ENCODE measurements around the gene ASS1. TPM values are rescaled to one million over a fixed set of nuclear protein-coding genes. Genes with fewer than 3 reads are reported as not detected.

The ASS1 gene
- polyA plus RNA-seq, 3 donors from 2014 or later, result not detected

- DNase-seq, result no peak
These were observed 39.8 kb downstream of the ASS1 start for GRCh38 chr9:130484362-130485072.

GRCh38 chr9:130486103-130486502 is 41.3 kb downstream of the ASS1 start:
- Mint-ChIP-seq H3K9me3 (no peaks in the 10 kb centered on the region), H3K36me3 (no peaks in the 10 kb centered on the region), H3K4me3 (no peak overlapping the region), H3K4me1 (no peaks in the 10 kb centered on the region), H3K27me3 (ENCODE audit: low read depth in 3 of 3) (peaks cover 2 to 10% (median 5%) of the 10 kb centered on the region in 3 donors), H3K27ac (no peak overlapping the region)
- no peak for DNase-seq

More at GRCh38 chr9:130484362-130485072, 39.8 kb downstream of the ASS1 start:
- Mint-ChIP-seq H3K27ac (no peak overlapping the region), H3K36me3 (no peaks in the 10 kb centered on the region), H3K4me3 (no peak overlapping the region), H3K9me3 (no peaks in the 10 kb centered on the region), H3K4me1 (no peaks in the 10 kb centered on the region), H3K27me3 (ENCODE audit: low read depth in 3 of 3) (peaks cover 2 to 8% (median 3%) of the 10 kb centered on the region in 3 donors)

GRCh38 chr9:130487500-130487899 is 42.7 kb downstream of the ASS1 start:
- H3K4me3 Mint-ChIP-seq, result no peak overlapping the region
- H3K4me1 Mint-ChIP-seq, result no peaks in the 10 kb centered on the region

GRCh38 chr9:130488621-130489330 is 44.0 kb downstream of the ASS1 start:
- Mint-ChIP-seq H3K4me1 (no peaks in the 10 kb centered on the region), H3K4me3 (no peak overlapping the region), H3K9me3 (no peaks in the 10 kb centered on the region), H3K36me3 (no peaks in the 10 kb centered on the region), H3K27ac (no peak overlapping the region), H3K27me3 (ENCODE audit: low read depth in 3 of 3) (peaks cover 0 to 6% (median 2%) of the 10 kb centered on the region in 3 donors)
- DNase-seq, result no peak

More at GRCh38 chr9:130487500-130487899, 42.7 kb downstream of the ASS1 start:
- no peak for DNase-seq
- no peaks in the 10 kb centered on the region for H3K36me3 Mint-ChIP-seq
- no peaks in the 10 kb centered on the region for H3K9me3 Mint-ChIP-seq
- peaks cover 0 to 8% (median 2%) of the 10 kb centered on the region in 3 donors for H3K27me3 Mint-ChIP-seq (ENCODE audit: low read depth in 3 of 3)
- H3K27ac Mint-ChIP-seq, result no peak overlapping the region

- H3K9me3 Mint-ChIP-seq, result no peaks in the 10 kb centered on the region
- no peak overlapping the region for H3K4me3 Mint-ChIP-seq
- H3K4me1 Mint-ChIP-seq, result no peaks in the 10 kb centered on the region
- peaks cover 0 to 8% (median 2%) of the 10 kb centered on the region in 3 donors for H3K27me3 Mint-ChIP-seq (ENCODE audit: low read depth in 3 of 3)
- no peak overlapping the region for H3K27ac Mint-ChIP-seq
- no peak for DNase-seq
- H3K36me3 Mint-ChIP-seq, result no peaks in the 10 kb centered on the region
These were observed 46.2 kb downstream of the ASS1 start for GRCh38 chr9:130490981-130491380.

GRCh38 chr9:130491830-130492482 is 47.2 kb downstream of the ASS1 start:
- Mint-ChIP-seq H3K36me3 (no peaks in the 10 kb centered on the region), H3K4me1 (no peaks in the 10 kb centered on the region), H3K4me3 (no peak overlapping the region), H3K27me3 (ENCODE audit: low read depth in 3 of 3) (peaks cover 0 to 9% (median 2%) of the 10 kb centered on the region in 3 donors), H3K27ac (no peak overlapping the region), H3K9me3 (no peaks in the 10 kb centered on the region)
- DNase-seq, result no peak

- Mint-ChIP-seq H3K4me1 (no peaks in the 10 kb centered on the region), H3K36me3 (no peaks in the 10 kb centered on the region), H3K9me3 (no peaks in the 10 kb centered on the region), H3K4me3 (no peak overlapping the region), H3K27me3 (ENCODE audit: low read depth in 3 of 3) (peaks cover 0 to 9% (median 2%) of the 10 kb centered on the region in 3 donors), H3K27ac (no peak overlapping the region)
- no peak for DNase-seq
These were observed 48.3 kb downstream of the ASS1 start for GRCh38 chr9:130493021-130493420.

GRCh38 chr9:130493476-130493875 is 48.7 kb downstream of the ASS1 start:
- no peaks in the 10 kb centered on the region for H3K9me3 Mint-ChIP-seq
- H3K36me3 Mint-ChIP-seq, result no peaks in the 10 kb centered on the region
- no peaks in the 10 kb centered on the region for H3K4me1 Mint-ChIP-seq
- DNase-seq, result no peak
- H3K27ac Mint-ChIP-seq, result no peak overlapping the region
- no peak overlapping the region for H3K4me3 Mint-ChIP-seq
- H3K27me3 Mint-ChIP-seq (ENCODE audit: low read depth in 3 of 3), result peaks cover 0 to 9% (median 2%) of the 10 kb centered on the region in 3 donors

- Mint-ChIP-seq H3K27ac (no peak overlapping the region), H3K4me3 (no peak overlapping the region), H3K9me3 (no peaks in the 10 kb centered on the region), H3K27me3 (ENCODE audit: low read depth in 3 of 3) (peaks cover 0 to 9% (median 2%) of the 10 kb centered on the region in 3 donors), H3K4me1 (no peaks in the 10 kb centered on the region), H3K36me3 (no peaks in the 10 kb centered on the region)
- DNase-seq, result no peak
These were observed 50.3 kb downstream of the ASS1 start for GRCh38 chr9:130495067-130495466.

GRCh38 chr9:130497139-130497538 is 52.4 kb downstream of the ASS1 start:
- Mint-ChIP-seq H3K4me1 (no peaks in the 10 kb centered on the region), H3K27ac (no peak overlapping the region), H3K27me3 (ENCODE audit: low read depth in 3 of 3) (peaks cover 0 to 12% (median 4%) of the 10 kb centered on the region in 3 donors), H3K9me3 (no peaks in the 10 kb centered on the region), H3K36me3 (no peaks in the 10 kb centered on the region), H3K4me3 (no peak overlapping the region)
- DNase-seq, result no peak

GRCh38 chr9:130498298-130498917 is 53.6 kb downstream of the ASS1 start:
- no peaks in the 10 kb centered on the region for H3K9me3 Mint-ChIP-seq
- H3K27ac Mint-ChIP-seq, result no peak overlapping the region
- no peak for DNase-seq
- H3K27me3 Mint-ChIP-seq (ENCODE audit: low read depth in 3 of 3), result peaks cover 0 to 12% (median 4%) of the 10 kb centered on the region in 3 donors
- H3K4me3 Mint-ChIP-seq, result no peak overlapping the region
- no peaks in the 10 kb centered on the region for H3K4me1 Mint-ChIP-seq
- H3K36me3 Mint-ChIP-seq, result no peaks in the 10 kb centered on the region

- H3K27me3 Mint-ChIP-seq (ENCODE audit: low read depth in 3 of 3), result peaks cover 0 to 12% (median 4%) of the 10 kb centered on the region in 3 donors
- no peaks in the 10 kb centered on the region for H3K36me3 Mint-ChIP-seq
- no peaks in the 10 kb centered on the region for H3K4me1 Mint-ChIP-seq
- H3K27ac Mint-ChIP-seq, result no peak overlapping the region
- DNase-seq, result no peak
- no peak overlapping the region for H3K4me3 Mint-ChIP-seq
- no peaks in the 10 kb centered on the region for H3K9me3 Mint-ChIP-seq
These were observed 54.3 kb downstream of the ASS1 start for GRCh38 chr9:130498918-130499698.

- no peaks in the 10 kb centered on the region for H3K36me3 Mint-ChIP-seq
- H3K9me3 Mint-ChIP-seq, result no peaks in the 10 kb centered on the region
- DNase-seq, result no peak
- H3K4me3 Mint-ChIP-seq, result no peak overlapping the region
- H3K4me1 Mint-ChIP-seq, result no peaks in the 10 kb centered on the region
- no peak overlapping the region for H3K27ac Mint-ChIP-seq
- peaks cover 0 to 10% (median 4%) of the 10 kb centered on the region in 3 donors for H3K27me3 Mint-ChIP-seq (ENCODE audit: low read depth in 3 of 3)
These were observed 55.1 kb downstream of the ASS1 start for GRCh38 chr9:130499804-130500263.
